K562 (cell line): ENCODE results near the gene SCFD1. TPM values are rescaled to one million over a fixed set of nuclear protein-coding genes. Genes with fewer than 3 reads are reported as not detected.

Experiments
- CHD1 ChIP-seq: fragments of 200-600 bp; sonication (generic); IDR thresholded peaks from one replicate; pipeline ENCODE4 v1.6.1; 2012; ENCODE audit warnings: mild to moderate bottlenecking, moderate library complexity, low read length, inconsistent platforms
- E2F6 ChIP-seq, 2 experiments: IDR thresholded peaks; 2 replicates each; pipeline ENCODE4 v1.6.1; 2011; ENCODE audit warnings: borderline replicate concordance in 1 of 2, control low read depth in 1 of 2, low read depth in 1 of 2, low read length in 1 of 2, mild to moderate bottlenecking in 1 of 2, mixed read lengths in 1 of 2, moderate library complexity in 1 of 2; ENCODE audit not compliant: insufficient read depth in 1 of 2, insufficient read length in 1 of 2, poor library complexity in 1 of 2, severe bottlenecking in 1 of 2; ENCODE audit errors: extremely low read depth in 1 of 2
- ESRRA ChIP-seq: fragments of 450-650 bp; IDR thresholded peaks from 2 replicates; pipeline ENCODE4 v1.6.1; 2014; ENCODE audit warnings: low read depth, mild to moderate bottlenecking, moderate library complexity, borderline replicate concordance
- FOXK1 ChIP-seq: sonication (generic); formaldehyde crosslinking; IDR thresholded peaks from 2 replicates; pipeline ENCODE4 v1.8.0; 2022; ENCODE audit warnings: missing genetic modification reagents, mild to moderate bottlenecking, borderline replicate concordance
- GABPB2 ChIP-seq: fragments of 250-450 bp; sonication (Bioruptor Pico); conservative IDR thresholded peaks from 2 replicates; pipeline ENCODE4 v1.5.1; 2021; ENCODE audit warnings: mild to moderate bottlenecking
- KDM1A ChIP-seq, 2 experiments: fragments of 450-650 bp; IDR thresholded peaks; 2 replicates each; pipeline ENCODE4 v1.6.1; 2016; ENCODE audit warnings: mild to moderate bottlenecking in 2 of 2
- KHSRP ChIP-seq: fragments of 450-650 bp; IDR thresholded peaks from 2 replicates; pipeline ENCODE4 v1.6.1; 2017
- NFRKB ChIP-seq: fragments of 450-650 bp; IDR thresholded peaks from 2 replicates; pipeline ENCODE4 v1.6.1; 2016; ENCODE audit warnings: low read depth
- POLR2AphosphoS2 ChIP-seq: IDR thresholded peaks from 2 replicates; pipeline ENCODE4 v1.6.1; 2012; ENCODE audit warnings: low read length, improper control_type of control experiment
- RERE ChIP-seq: sonication (generic); formaldehyde crosslinking; IDR thresholded peaks from 2 replicates; pipeline ENCODE4 v1.8.0; 2023; ENCODE audit warnings: missing genetic modification reagents, mild to moderate bottlenecking, borderline replicate concordance
- SAP30 ChIP-seq: fragments of 200-600 bp; sonication (generic); IDR thresholded peaks from 2 replicates; pipeline ENCODE4 v1.6.1; 2012; ENCODE audit warnings: borderline replicate concordance, low read depth, mild to moderate bottlenecking, moderate library complexity, low read length, control low read depth, inconsistent platforms; ENCODE audit not compliant: insufficient read depth, poor library complexity, severe bottlenecking
- SNRNP70 ChIP-seq: fragments of 200-400 bp; formaldehyde crosslinking; optimal IDR thresholded peaks from 2 replicates; pipeline ENCODE3; 2017; ENCODE audit warnings: low read depth, low read length
- ZC3H8 ChIP-seq: fragments of 450-650 bp; IDR thresholded peaks from 2 replicates; pipeline ENCODE4 v1.6.1; 2017
- ZNF592 ChIP-seq: fragments of 450-650 bp; IDR thresholded peaks from 2 replicates; pipeline ENCODE4 v1.6.1; 2017; ENCODE audit warnings: antibody characterized with exemption, mild to moderate bottlenecking
- ZNF699 ChIP-seq: fragments of 250-450 bp; sonication (Bioruptor Pico); IDR thresholded peaks from 2 replicates; pipeline ENCODE4 v1.8.0; 2021; ENCODE audit warnings: mild to moderate bottlenecking, moderate library complexity; ENCODE audit not compliant: insufficient replicate concordance
- polyA plus RNA-seq, 8 experiments: library from polyadenylated mRNA; depleted of rRNA in 4 of 8; stranded (reverse) in 5 of 8; unstranded in 3 of 8; fragments of >200 nt; fragmentation: Nextera tagmentation in 2 of 8; fragmentation: Illumina TruSeq in 1 of 8; extraction: Ambion mirVana in 2 of 8; extraction: Trizol in 1 of 8; gene quantifications; 2 replicates each; pipeline versions ENCODE4 v1.2.1 to v1.2.3, GENCODE V29; 2011 to 2014; ENCODE audit warnings: inconsistent platforms in 1 of 8, missing spikeins in 1 of 8
- total RNA-seq, 7 experiments: library from RNA; depleted of rRNA in 6 of 7; stranded (reverse); fragments of >200 nt in 6 of 7; fragmentation: Illumina TruSeq in 2 of 7; extraction: Trizol in 2 of 7; gene quantifications; 2 replicates each; pipeline versions ENCODE4 v1.2.1 to v1.2.3, GENCODE V29; 2011 to 2021; ENCODE audit warnings: low replicate concordance in 1 of 7

The SCFD1 gene
- total and polyA plus RNA-seq, 9 of the 15 experiments (the other 6 are each of a cell fraction or from before 2014, with no cell fraction given): 48.9 to 112 (median 75.2) TPM

DNA sequence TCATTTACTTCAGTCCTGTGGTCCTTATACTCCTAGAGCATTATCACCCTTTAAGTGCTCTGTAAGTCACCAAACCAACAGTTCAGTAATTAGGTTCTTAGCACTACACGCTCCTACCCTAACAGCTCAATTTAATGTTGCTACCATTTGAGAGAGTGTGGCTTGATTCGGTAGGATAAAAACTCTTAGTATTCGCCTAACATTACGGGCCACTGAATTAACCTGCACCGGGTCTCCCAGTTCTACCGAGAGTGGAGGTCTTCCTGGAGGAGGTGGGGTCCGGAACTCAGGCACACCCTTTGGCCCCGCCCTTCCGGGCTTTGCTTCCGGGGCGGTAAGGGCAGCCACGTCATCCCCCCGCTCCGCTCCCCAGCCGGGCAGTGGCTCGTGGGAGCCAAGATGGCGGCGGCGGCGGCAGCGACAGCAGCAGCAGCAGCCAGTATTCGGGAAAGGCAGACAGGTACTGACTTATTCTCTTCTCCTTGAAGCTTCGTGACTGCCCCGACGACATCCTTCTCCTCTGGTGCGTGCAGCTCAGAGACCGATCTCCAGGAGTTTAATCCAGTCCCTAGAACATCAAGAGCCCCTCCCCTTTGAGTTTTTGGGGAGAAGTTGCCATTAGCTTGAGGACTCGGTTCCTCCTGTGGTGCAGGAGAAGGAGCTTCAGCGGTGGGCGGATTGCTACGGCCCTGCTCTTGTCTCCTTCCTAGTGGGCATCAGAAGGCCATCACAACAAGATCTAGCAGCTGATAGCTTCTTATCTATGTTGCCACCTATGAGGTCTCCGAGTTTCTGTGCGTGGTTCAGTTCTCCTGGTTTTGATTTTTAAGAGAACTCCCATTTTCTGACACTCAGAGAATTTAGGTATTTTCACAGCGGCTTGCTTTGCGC, at the start of gene SCFD1 (continued):
- TF ChIP-seq ZNF592 (no peak), ZC3H8 (no peak), E2F6 (IDR thresholded peaks at IDR 0.05; ENCODE audit: borderline replicate concordance in 1 of 2, extremely low read depth in 1 of 2, insufficient read depth in 1 of 2, insufficient read length in 1 of 2, low read depth in 1 of 2, low read length in 1 of 2, poor library complexity in 1 of 2, severe bottlenecking in 1 of 2) (peak in 1 of 2 experiments; percentile 19), CHD1 (peak; percentile 41), FOXK1 (CRISPR knock-in tag) (0 out of 2 replicates have a peak, but pooled peaks have one; percentile 45), KHSRP (no peak), GABPB2 (CRISPR knock-in tag) (no peak), NFRKB (peak; percentile 92), POLR2AphosphoS2 (no peak; the same call in 1 of the 2 replicates), RERE (no peak), SAP30 (no peak), SNRNP70 (no peak), ZNF699 (CRISPR knock-in tag) (no peak), ESRRA (0 out of 2 replicates have a peak, but pooled peaks have one; percentile 7), KDM1A (IDR thresholded peaks at IDR 0.05) (peak in 1 of 2 experiments; percentile 53; a peak in 2 of 4 replicates)
